ENCODE results near the gene RPS21. TPM values are rescaled to one million over a fixed set of nuclear protein-coding genes. Genes with fewer than 3 reads are reported as not detected.
A peak's percentile ranks its signal among the peaks of the same experiment; 100 is the strongest.

RPS21 gene
- total and polyA plus RNA-seq, 2 of the 13 experiments (the other 11 are each of a cell fraction or from before 2014, with no cell fraction given): 2,647 to 11,063 TPM

- TF ChIP-seq RERE (CRISPR knock-in tag; IDR thresholded peaks at IDR 0.05; ENCODE audit: low read depth) (no peak), ZNF720 (CRISPR knock-in tag; IDR thresholded peaks at IDR 0.05) (no peak), RBM22 (optimal IDR thresholded peaks at IDR 0.05; ENCODE audit: low read length) (no peak), ZNF510 (CRISPR knock-in tag; IDR thresholded peaks at IDR 0.05; ENCODE audit: low read depth) (peak; percentile 98; the same call in 1 of the 2 replicates), MATR3 (CRISPR knock-in tag; IDR thresholded peaks at IDR 0.05) (no peak), ZNF296 (CRISPR knock-in tag; conservative IDR thresholded peaks at IDR 0.05) (peak; percentile 57), ATF1 (CRISPR knock-in tag; IDR thresholded peaks at IDR 0.05) (no peak), DR1 (CRISPR knock-in tag; IDR thresholded peaks at IDR 0.05) (peak; percentile 33), KDM5B (CRISPR knock-in tag; IDR thresholded peaks at IDR 0.05; ENCODE audit: borderline replicate concordance) (peak; percentile 96), DDIT3 (CRISPR knock-in tag; IDR thresholded peaks at IDR 0.05) (no peak), HES4 (CRISPR knock-in tag; IDR thresholded peaks at IDR 0.05; ENCODE audit: borderline replicate concordance) (no peak; the same call in 1 of the 2 replicates), ELK4 (CRISPR knock-in tag; IDR thresholded peaks at IDR 0.05; ENCODE audit: borderline replicate concordance) (no peak), IKZF1 (IDR thresholded peaks at IDR 0.05) (no peak), RNF2 (conservative IDR thresholded peaks at IDR 0.05; ENCODE audit: low read depth) (peak; percentile 96), ZNF619 (CRISPR knock-in tag; IDR thresholded peaks at IDR 0.05) (0 out of 2 replicates have a peak, but pooled peaks have one; percentile 18), PHF20 (CRISPR knock-in tag; IDR thresholded peaks at IDR 0.05) (peak; percentile 53), PITX1 (CRISPR knock-in tag; IDR thresholded peaks at IDR 0.05) (peak; percentile 62; the same call in 1 of the 2 replicates), SRSF1 (optimal IDR thresholded peaks at IDR 0.05; ENCODE audit: low read depth, low read length) (peak; percentile 90), FOXO4 (CRISPR knock-in tag; conservative IDR thresholded peaks at IDR 0.05) (0 out of 2 replicates have a peak, but pooled peaks have one; percentile 67), KAT8 (CRISPR knock-in tag; IDR thresholded peaks at IDR 0.05) (peak; percentile 55), IKZF5 (CRISPR knock-in tag; IDR thresholded peaks at IDR 0.05) (no peak)
These were observed 19.1 kb upstream of the RPS21 start (continued) for GRCh38 chr20:62367633-62368391.

All from HepG2 (cell line).